Left lung (tissue), 10 donors: ENCODE measurements around the gene EEF1G. TPM values are rescaled to one million over a fixed set of nuclear protein-coding genes. Genes with fewer than 3 reads are reported as not detected.

ENCODE experiments used
- ATAC-seq: fragments of 200-7000 bp; cut with Tn5 transposase; one replicate; pipeline ENCODE4 v1.9.1; 2020; ENCODE audit warnings: moderate library complexity
- DNase-seq, 4 donors: peaks; one replicate each; pipeline ENCODE4 v3.0.0-alpha.2; 2013 to 2020
- H3K27ac ChIP-seq, 2 donors: fragments of 200-600 bp; sonication (generic) in 1 of 2; one replicate each; pipeline versions ENCODE4 v1.5.0 to v1.8.0; 2020 to 2021
- H3K27me3 ChIP-seq, 2 donors: fragments of 200-600 bp; sonication (generic) in 1 of 2; one replicate each; pipeline versions ENCODE4 v1.5.0 to v1.8.0; 2020 to 2021
- H3K36me3 ChIP-seq, 2 donors: fragments of 200-600 bp; sonication (generic) in 1 of 2; one replicate each; pipeline versions ENCODE4 v1.5.0 to v1.8.0; 2020 to 2021
- H3K4me1 ChIP-seq, 2 donors: fragments of 200-600 bp; one replicate each; pipeline ENCODE4 v1.8.0; 2021
- H3K4me3 ChIP-seq, 2 donors: fragments of 200-600 bp; sonication (generic) in 1 of 2; one replicate each; pipeline versions ENCODE4 v1.5.0 to v1.8.0; 2020 to 2021; ENCODE audit warnings: mild to moderate bottlenecking in 1 of 2
- H3K9me3 ChIP-seq, 2 donors: fragments of 200-600 bp; sonication (generic) in 1 of 2; one replicate each; pipeline versions ENCODE4 v1.5.0 to v1.8.0; 2020 to 2021
- intact Hi-C, 2 donors: fragments of 100-400 bp; cut with DNase I; formaldehyde crosslinking; loops; one replicate each; pipeline versions ENCODE4 v1.11.2 to v1.14.2; 2022
- polyA plus RNA-seq, 6 donors: library from polyadenylated mRNA; unstranded; fragments of 120-200 nt; gene quantifications; one replicate each; pipeline ENCODE4 v1.2.1, GENCODE V29; 2013; ENCODE audit not compliant: insufficient read length in 6 of 6
- total RNA-seq, 2 donors: library from RNA; stranded (reverse); fragmentation: NEBNext Ultra II Directional; extraction: Animal tissue kit (Norgen Biotek cat#: 25700); gene quantifications; one replicate each; pipeline ENCODE4 v1.2.1, GENCODE V29; 2021
- TF ChIP-seq, protein P1 (sequence below), 2 donors: fragments of 200-600 bp; sonication (generic) in 1 of 2; IDR thresholded peaks; one replicate each; pipeline versions ENCODE4 v1.5.0 to v1.8.0; 2021; ENCODE audit warnings: antibody characterized with exemption in 2 of 2
- donor health status: DM: no; HTN: yes; CAD: no.
- donor health status: DM: no; HTN: no; CAD: no.

EEF1G gene
- total and polyA plus RNA-seq, 8 donors: 973 to 2,492 (median 2,240) TPM

DNA sequence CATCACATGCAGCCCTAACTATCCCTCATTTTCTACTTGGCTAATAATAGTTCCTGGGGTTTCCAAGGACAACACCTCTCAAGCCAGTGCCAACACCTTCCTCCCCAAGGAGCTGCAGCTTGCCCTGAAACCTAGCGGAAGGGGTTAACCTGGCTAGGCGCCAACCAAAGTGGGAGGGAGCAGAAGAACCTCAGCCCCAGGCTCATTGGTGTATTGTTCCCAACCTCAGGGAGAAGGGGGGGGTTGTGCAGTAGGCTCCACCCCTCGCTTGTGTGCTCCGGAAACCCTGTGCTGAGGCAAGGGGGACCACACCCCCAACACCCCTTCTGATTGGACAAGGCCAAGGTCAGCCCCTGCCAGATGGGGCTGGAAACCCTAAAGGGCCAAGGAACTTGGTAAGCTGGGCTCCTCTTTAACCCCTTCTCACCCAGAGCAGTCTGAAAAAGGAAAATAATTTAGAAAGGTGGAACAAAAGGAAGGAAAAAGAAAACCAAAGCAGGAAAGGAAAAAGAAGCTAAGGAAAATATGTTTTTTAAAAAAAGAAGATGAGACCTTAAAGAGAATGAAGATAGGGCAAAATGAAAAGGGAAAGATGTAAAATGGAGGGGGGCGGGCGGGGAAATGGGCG is 25.5 kb upstream of the EEF1G start:
- no peaks in the 10 kb centered on the region for H3K27me3 ChIP-seq
- intact Hi-C loops: no loop called here
- peak; percentile 78 to 95 (median 90) for DNase-seq
- peak overlapping the region in 1 of 2 donors; percentile 98 for H3K4me3 ChIP-seq
- TF ChIP-seq, protein P1, sequence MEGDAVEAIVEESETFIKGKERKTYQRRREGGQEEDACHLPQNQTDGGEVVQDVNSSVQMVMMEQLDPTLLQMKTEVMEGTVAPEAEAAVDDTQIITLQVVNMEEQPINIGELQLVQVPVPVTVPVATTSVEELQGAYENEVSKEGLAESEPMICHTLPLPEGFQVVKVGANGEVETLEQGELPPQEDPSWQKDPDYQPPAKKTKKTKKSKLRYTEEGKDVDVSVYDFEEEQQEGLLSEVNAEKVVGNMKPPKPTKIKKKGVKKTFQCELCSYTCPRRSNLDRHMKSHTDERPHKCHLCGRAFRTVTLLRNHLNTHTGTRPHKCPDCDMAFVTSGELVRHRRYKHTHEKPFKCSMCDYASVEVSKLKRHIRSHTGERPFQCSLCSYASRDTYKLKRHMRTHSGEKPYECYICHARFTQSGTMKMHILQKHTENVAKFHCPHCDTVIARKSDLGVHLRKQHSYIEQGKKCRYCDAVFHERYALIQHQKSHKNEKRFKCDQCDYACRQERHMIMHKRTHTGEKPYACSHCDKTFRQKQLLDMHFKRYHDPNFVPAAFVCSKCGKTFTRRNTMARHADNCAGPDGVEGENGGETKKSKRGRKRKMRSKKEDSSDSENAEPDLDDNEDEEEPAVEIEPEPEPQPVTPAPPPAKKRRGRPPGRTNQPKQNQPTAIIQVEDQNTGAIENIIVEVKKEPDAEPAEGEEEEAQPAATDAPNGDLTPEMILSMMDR (IDR thresholded peaks at IDR 0.05): no peak
- peak; percentile 53 for ATAC-seq
- peaks cover 25 to 53% of the 10 kb centered on the region in 2 donors for H3K4me1 ChIP-seq
- H3K27ac ChIP-seq: peak overlapping the region; percentile 62 to 97
- H3K36me3 ChIP-seq: peaks cover 0 to 58% of the 10 kb centered on the region in 2 donors
- H3K9me3 ChIP-seq: no peaks in the 10 kb centered on the region

DNA sequence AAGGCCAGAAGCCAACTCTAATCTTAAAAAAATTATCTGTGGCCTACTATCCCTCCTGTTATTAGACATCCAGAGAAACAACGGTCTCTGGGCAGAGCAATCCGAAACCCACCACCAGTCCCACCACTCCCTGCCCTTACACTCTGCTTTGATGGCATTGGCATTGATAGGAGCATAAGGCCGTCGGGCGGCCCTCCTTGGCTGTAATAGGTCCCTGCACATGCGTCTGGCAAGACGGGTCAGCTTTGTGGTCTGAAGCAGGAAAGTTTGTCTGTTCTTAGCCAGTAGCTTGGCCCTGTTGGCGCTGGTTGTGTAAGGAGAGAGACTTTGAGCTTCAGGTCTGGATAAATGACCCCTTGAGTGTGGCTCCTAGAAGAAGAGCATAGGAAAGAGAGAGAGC is 21.4 kb upstream of the EEF1G start:
- no peak for DNase-seq
- H3K4me1 ChIP-seq: peaks cover 26 to 61% of the 10 kb centered on the region in 2 donors
- no peak overlapping the region for H3K27ac ChIP-seq
- no peak for ATAC-seq
- no peaks in the 10 kb centered on the region for H3K27me3 ChIP-seq
- no peaks in the 10 kb centered on the region for H3K9me3 ChIP-seq
- TF ChIP-seq, protein P1 (IDR thresholded peaks at IDR 0.05): no peak
- peaks cover 0 to 58% of the 10 kb centered on the region in 2 donors for H3K36me3 ChIP-seq
- H3K4me3 ChIP-seq: no peak overlapping the region
- intact Hi-C loops: no loop called here

DNA sequence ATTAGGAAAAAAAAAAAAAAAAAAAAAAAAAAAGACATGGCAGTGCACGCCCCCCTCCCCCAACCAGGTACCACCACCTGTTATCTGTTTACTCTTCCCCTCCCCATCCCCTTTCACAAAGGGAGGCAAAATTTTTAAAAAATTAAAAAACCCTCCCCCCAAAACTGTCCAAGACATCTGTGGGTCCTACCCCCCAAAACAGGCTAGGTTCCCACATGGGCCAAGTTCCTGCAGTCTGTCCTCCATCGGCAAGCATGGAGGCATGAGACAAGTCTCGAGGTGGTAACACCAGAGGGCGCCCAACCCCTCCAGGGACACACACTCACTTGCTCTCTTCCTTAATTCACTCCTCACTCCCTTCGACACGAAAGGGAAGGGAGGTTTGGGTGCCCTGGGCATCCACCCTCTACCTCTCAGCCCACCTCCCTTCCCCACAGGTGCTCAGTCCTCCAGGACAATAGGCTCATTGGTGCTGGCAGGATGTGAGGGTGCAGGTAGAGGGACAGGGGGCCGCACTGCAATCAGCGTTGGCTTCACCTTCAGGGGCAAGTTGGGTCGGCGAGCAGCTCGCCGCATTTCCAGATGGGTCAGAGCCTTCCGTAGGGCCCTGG is 19.8 kb upstream of the EEF1G start:
- Histone ChIP-seq H3K9me3 (no peaks in the 10 kb centered on the region), H3K27ac (no peak overlapping the region), H3K4me3 (no peak overlapping the region), H3K27me3 (no peaks in the 10 kb centered on the region), H3K36me3 (peaks cover 0 to 53% of the 10 kb centered on the region in 2 donors), H3K4me1 (peaks cover 12 to 50% of the 10 kb centered on the region in 2 donors)
- TF ChIP-seq, protein P1 (IDR thresholded peaks at IDR 0.05): peak; percentile 41 to 55
- ATAC-seq (peak; percentile 42), DNase-seq (peak; percentile 39 to 89 (median 78))
- intact Hi-C loops: no loop called here

DNA sequence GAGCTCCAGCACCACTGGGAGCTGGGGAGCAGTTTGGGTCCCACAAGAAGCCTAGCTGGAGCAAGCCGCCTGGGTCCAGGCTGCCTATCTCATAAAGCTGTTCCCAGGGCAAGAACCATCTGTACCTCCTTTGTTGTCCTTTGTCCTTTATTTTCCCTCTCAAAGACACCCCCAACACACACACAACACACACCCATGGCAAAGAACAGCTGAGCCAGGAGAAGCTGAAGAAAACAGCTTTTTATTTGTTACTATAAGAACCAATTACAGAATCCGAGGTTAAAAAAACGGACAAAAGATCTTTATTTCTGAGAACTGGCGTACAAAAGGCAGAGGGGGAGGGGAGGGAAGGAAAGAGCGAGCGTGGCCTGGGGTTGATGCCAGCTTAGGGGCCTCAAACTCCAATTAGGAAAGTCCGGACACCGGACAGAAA is 19.3 kb upstream of the EEF1G start:
- H3K9me3 ChIP-seq: no peaks in the 10 kb centered on the region
- peaks cover 12 to 45% of the 10 kb centered on the region in 2 donors for H3K4me1 ChIP-seq
- intact Hi-C loops: no loop called here
- H3K27ac ChIP-seq: peak overlapping the region; percentile 89 to 93
- H3K4me3 ChIP-seq: peak overlapping the region in 1 of 2 donors; percentile 75
- TF ChIP-seq, protein P1 (IDR thresholded peaks at IDR 0.05): no peak
- peaks cover 0 to 53% of the 10 kb centered on the region in 2 donors for H3K36me3 ChIP-seq
- DNase-seq (no peak), ATAC-seq (no peak)
- H3K27me3 ChIP-seq: no peaks in the 10 kb centered on the region

DNA sequence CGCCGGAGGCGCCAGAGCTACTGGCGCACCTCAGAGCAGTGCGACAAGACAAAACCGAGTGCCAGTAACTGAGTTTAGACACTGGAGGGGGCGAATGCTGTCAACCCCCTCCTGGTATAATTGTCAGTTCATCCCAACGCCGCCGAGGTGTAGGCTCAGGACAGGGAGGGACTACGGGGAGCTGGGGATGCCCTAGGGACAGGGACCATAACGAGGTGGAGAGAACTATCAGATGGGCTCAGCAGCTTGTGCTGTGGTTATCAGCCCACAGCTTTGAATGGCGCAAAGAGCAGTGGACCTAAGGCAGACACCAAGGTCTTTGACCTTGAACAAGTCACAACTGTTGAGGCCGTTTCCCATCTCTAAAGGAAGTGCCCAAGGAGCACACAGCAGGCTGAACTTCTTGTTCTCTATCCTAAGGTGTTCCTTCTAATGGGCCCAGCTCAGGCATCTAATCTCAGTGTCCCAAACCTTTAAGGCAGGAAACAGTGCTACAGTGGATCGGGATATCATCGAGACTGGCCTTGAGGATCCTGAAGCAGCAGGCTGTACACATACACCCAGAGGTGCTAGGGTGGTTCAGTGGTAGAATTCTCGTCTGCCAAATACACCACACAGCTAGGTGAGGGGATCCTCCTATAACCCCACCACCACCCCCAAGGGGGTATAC is 18.6 kb upstream of the EEF1G start:
- H3K4me1 ChIP-seq: peaks cover 12 to 39% of the 10 kb centered on the region in 2 donors
- ATAC-seq: no peak
- H3K9me3 ChIP-seq: no peaks in the 10 kb centered on the region
- no peak for DNase-seq
- H3K36me3 ChIP-seq: peaks cover 0 to 53% of the 10 kb centered on the region in 2 donors
- TF ChIP-seq, protein P1 (IDR thresholded peaks at IDR 0.05): no peak
- intact Hi-C loops: no loop called here
- H3K27ac ChIP-seq: peak overlapping the region; percentile 89 to 93
- no peaks in the 10 kb centered on the region for H3K27me3 ChIP-seq
- H3K4me3 ChIP-seq: peak overlapping the region; percentile 35 to 75
